ENCODE measurements around the gene LY6G6F.

LY6G6F gene

DNA sequence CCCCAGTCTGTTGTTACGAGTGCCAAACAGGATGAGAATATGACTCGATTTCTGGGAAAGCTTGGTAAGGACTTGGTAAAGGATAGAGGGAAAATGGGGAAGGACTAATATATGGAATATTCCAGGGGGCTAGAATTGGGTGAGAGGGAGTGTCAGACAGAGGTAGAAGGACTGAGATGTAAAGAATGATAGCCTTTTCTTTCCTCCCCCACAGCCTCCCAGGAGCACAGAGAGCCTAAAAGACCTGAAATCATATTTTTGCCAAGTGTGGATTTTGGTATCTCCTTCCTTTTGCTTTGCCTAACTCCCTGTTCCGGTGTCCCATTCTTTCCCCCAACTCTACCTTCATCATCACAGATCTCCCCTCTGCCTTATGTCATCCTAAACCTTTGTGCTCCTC is 36.2 kb downstream of the LY6G6F start:
- ChIA-PET CTCF (no interaction called here), POLR2A (no interaction called here)
- no peak for DNase-seq (ENCODE audit: extremely low spot score)
- TF ChIP-seq ELF4 (IDR thresholded peaks at IDR 0.05) (no peak), TARDBP (IDR thresholded peaks at IDR 0.05) (no peak), HDGF (IDR thresholded peaks at IDR 0.05; ENCODE audit: borderline replicate concordance) (no peak), NFRKB (IDR thresholded peaks at IDR 0.05) (no peak), ARNT (IDR thresholded peaks at IDR 0.05) (no peak), LEF1 (IDR thresholded peaks at IDR 0.05; ENCODE audit: borderline replicate concordance) (no peak), ZNF384 (IDR thresholded peaks at IDR 0.05) (no peak), CTBP1 (IDR thresholded peaks at IDR 0.05; ENCODE audit: borderline replicate concordance) (no peak), SP1 (IDR thresholded peaks at IDR 0.05) (no peak), SUZ12 (IDR thresholded peaks at IDR 0.05) (no peak), FOXK2 (IDR thresholded peaks at IDR 0.05) (no peak)
- TF ChIP-seq, protein P1, sequence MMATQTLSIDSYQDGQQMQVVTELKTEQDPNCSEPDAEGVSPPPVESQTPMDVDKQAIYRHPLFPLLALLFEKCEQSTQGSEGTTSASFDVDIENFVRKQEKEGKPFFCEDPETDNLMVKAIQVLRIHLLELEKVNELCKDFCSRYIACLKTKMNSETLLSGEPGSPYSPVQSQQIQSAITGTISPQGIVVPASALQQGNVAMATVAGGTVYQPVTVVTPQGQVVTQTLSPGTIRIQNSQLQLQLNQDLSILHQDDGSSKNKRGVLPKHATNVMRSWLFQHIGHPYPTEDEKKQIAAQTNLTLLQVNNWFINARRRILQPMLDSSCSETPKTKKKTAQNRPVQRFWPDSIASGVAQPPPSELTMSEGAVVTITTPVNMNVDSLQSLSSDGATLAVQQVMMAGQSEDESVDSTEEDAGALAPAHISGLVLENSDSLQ (IDR thresholded peaks at IDR 0.05), result no peak

DNA sequence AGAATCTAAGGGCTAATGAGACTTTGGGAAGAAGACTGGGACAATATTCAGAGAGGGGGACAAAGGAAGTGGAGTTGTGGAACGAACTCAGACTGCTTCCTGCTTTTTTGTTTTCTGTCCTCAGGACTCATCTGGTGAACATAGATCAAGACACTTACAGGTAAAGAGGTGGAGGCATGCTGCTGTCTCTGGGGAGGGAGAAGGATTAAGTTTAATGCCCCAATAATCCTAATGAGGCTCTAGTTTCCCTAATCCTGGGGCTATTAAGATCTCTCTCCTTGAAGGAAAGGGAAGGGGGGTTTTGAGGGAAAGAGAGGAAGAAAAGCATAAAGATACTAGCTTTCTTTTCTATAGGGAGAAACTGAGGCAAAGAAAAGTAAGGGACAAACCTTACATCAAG is 37.8 kb downstream of the LY6G6F start:
- TF ChIP-seq TARDBP (IDR thresholded peaks at IDR 0.05) (no peak), SUZ12 (IDR thresholded peaks at IDR 0.05) (no peak), ELF4 (IDR thresholded peaks at IDR 0.05) (no peak), FOXK2 (IDR thresholded peaks at IDR 0.05) (no peak), FOXA1 (IDR thresholded peaks at IDR 0.05) (no peak), CTBP1 (IDR thresholded peaks at IDR 0.05; ENCODE audit: borderline replicate concordance) (no peak), ARNT (IDR thresholded peaks at IDR 0.05) (no peak), NFRKB (IDR thresholded peaks at IDR 0.05) (no peak)
- ChIA-PET CTCF (no interaction called here), POLR2A (interaction anchor here (1.5 to 1.7 kb wide), 2 partner anchors 11 to 41 kb away, joined by 3 read pairs; partner anchors contain the start of gene ABHD16A)
- DNase-seq (ENCODE audit: extremely low spot score), result no peak

DNA sequence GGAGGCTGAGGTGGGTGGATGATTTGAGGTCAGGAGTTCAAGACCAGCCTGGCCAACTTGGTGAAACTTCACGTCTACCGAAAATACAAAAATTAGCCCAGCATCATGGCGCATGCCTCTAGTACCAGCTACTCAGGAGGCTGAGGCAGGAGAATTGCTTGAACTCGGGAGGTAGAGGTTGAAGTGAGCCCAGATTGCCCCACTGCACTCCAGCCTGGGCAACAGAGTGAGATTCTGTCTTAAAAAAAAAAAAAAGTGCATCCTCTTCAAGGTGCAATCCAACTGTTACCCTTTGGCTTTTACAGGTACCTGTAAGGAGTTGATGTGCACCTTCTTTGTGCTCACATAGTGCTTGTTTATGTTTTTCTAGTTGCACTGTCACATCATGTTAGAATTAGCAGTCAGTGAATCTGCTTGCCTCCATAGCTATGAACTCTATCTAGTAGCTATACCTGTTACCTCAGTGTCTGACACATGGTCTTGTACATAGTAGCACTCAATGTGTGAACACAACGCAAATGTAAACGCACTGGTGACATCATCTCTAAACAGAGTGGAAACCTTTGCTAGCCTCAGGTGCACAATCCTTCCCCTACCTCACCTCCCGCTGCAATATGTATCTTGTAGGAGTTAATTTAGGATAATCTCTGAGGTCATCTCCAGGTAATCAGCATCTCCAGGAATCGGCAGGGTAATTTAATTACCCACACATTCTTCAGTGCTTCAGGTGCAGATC is 42.8 kb downstream of the LY6G6F start:
- CTCF ChIA-PET, result no interaction called here
- no peak for DNase-seq (ENCODE audit: extremely low spot score)
- POLR2A ChIA-PET, result interaction anchor here (1.0 to 5.3 kb wide), 3 partner anchors 11 to 19 kb away, joined by 3 to 57 read pairs (median 3); partner anchors contain the start of genes CLIC1 and MSH5
- TF ChIP-seq FOXA1 (IDR thresholded peaks at IDR 0.05) (no peak), FOXK2 (IDR thresholded peaks at IDR 0.05) (no peak), HDGF (IDR thresholded peaks at IDR 0.05; ENCODE audit: borderline replicate concordance) (no peak), SP1 (IDR thresholded peaks at IDR 0.05) (no peak), ARNT (IDR thresholded peaks at IDR 0.05) (no peak), CTBP1 (IDR thresholded peaks at IDR 0.05; ENCODE audit: borderline replicate concordance) (no peak), BHLHE40 (IDR thresholded peaks at IDR 0.05; ENCODE audit: borderline replicate concordance) (no peak), ZNF384 (IDR thresholded peaks at IDR 0.05) (no peak), NFRKB (IDR thresholded peaks at IDR 0.05) (no peak), TARDBP (IDR thresholded peaks at IDR 0.05) (no peak), L3MBTL2 (conservative IDR thresholded peaks at IDR 0.05) (no peak), ELF4 (IDR thresholded peaks at IDR 0.05) (no peak), FOXM1 (IDR thresholded peaks at IDR 0.05; ENCODE audit: borderline replicate concordance) (no peak), LEF1 (IDR thresholded peaks at IDR 0.05; ENCODE audit: borderline replicate concordance) (no peak)
- TF ChIP-seq, protein P1 (IDR thresholded peaks at IDR 0.05), result no peak

DNA sequence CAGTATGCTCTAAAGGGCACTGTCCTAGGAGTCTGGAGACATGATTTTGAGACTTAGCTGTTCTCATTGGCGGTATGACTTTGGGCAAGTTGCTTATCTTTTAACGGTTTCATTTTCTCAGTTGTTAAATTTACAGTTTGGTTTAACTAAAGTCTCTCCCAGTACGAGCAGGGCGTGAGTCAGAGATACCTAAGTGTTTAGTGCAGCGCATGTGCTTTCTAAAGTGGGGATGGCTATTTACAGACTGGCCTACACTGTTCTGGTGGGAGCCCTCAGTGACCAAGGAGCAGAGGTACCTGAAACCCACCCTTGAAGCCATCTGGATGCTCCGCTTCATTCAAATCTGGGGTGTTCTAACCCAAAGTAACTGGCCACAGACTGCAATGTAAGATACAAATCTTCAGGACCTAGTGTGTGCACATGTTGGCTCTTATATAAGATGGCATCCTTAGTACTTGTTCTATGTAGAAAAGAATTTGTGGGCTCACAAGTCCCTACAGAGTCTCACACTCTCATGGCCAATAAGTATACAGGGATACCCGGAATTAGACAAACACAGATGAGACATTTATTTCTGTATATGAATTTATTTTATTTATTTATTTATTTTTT is 43.9 kb downstream of the LY6G6F start:
- ChIA-PET POLR2A (interaction anchor here (1.0 to 5.3 kb wide), 2 partner anchors 12 to 20 kb away, joined by 3 to 57 read pairs; partner anchors contain the start of genes CLIC1 and MSH5), CTCF (no interaction called here)
- DNase-seq (ENCODE audit: extremely low spot score), result no peak
- TF ChIP-seq HDGF (IDR thresholded peaks at IDR 0.05; ENCODE audit: borderline replicate concordance) (no peak), SUZ12 (IDR thresholded peaks at IDR 0.05) (no peak), CTBP1 (IDR thresholded peaks at IDR 0.05; ENCODE audit: borderline replicate concordance) (no peak), NFRKB (IDR thresholded peaks at IDR 0.05) (no peak), FOXM1 (IDR thresholded peaks at IDR 0.05; ENCODE audit: borderline replicate concordance) (no peak), L3MBTL2 (conservative IDR thresholded peaks at IDR 0.05) (no peak), FOXK2 (IDR thresholded peaks at IDR 0.05) (no peak), ELF4 (IDR thresholded peaks at IDR 0.05) (no peak), SP1 (IDR thresholded peaks at IDR 0.05) (no peak), BHLHE40 (IDR thresholded peaks at IDR 0.05; ENCODE audit: borderline replicate concordance) (no peak), ZNF384 (IDR thresholded peaks at IDR 0.05) (no peak), FOXA1 (IDR thresholded peaks at IDR 0.05) (no peak), ARNT (IDR thresholded peaks at IDR 0.05) (no peak), LEF1 (IDR thresholded peaks at IDR 0.05; ENCODE audit: borderline replicate concordance) (no peak), TARDBP (IDR thresholded peaks at IDR 0.05) (no peak)
- TF ChIP-seq, protein P1 (IDR thresholded peaks at IDR 0.05), result no peak

DNA sequence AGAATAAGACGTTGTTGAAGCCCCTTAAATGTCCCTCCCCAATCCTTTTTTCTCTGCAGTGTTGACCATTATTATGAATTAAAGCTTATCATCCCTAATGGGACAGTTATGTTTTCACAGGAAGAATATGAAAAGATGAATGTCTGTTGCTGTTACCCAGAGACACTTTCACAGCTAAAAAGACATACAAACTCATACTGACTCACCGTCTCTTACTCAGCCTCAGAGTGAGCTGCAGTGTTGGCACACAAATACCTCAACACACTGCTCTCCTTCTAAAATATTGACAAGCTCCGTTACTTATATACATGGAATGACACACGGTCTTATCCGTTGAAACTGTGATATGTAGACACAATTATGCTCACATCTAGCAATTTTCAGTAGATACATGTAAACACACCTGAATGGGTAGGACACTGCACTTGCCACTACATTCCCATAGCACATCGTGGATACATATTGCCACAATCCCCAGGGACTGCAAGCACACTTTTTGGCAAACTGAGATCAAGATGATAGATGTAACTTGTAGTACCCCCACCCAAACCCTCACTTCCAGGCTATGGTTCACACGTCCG is 46.2 kb downstream of the LY6G6F start:
- no peak for TF ChIP-seq HDGF (IDR thresholded peaks at IDR 0.05; ENCODE audit: borderline replicate concordance)
- TF ChIP-seq LEF1 (IDR thresholded peaks at IDR 0.05; ENCODE audit: borderline replicate concordance), result no peak
- TF ChIP-seq, protein P1 (IDR thresholded peaks at IDR 0.05), result no peak
- no peak for TF ChIP-seq TARDBP (IDR thresholded peaks at IDR 0.05)
- ChIA-PET POLR2A (interaction anchor here (0.6 to 5.3 kb wide), 7 partner anchors 13 to 205 kb away, joined by 3 to 57 read pairs (median 3); partner anchors contain the start of genes CLIC1, HSPA1B, MSH5 and NFKBIL1), CTCF (interaction anchor here (1.3 to 2.5 kb wide), 2 partner anchors 17 to 23 kb away, joined by 3 to 7 read pairs; no protein-coding TSS in a partner anchor)
- no peak for DNase-seq (ENCODE audit: extremely low spot score)

Data from HEK293T (cell line).